Measurements from ENCODE around the gene B3GLCT.

- TF ChIP-seq CTCF (conservative IDR thresholded peaks at IDR 0.05; ENCODE audit: low read depth in 2 of 2) (no peak), EZH2phosphoT487 (IDR thresholded peaks at IDR 0.05; ENCODE audit: unreplicated experiment) (no peak), POLR2AphosphoS5 (IDR thresholded peaks at IDR 0.05; ENCODE audit: low read depth) (no peak), ETS1 (IDR thresholded peaks at IDR 0.05) (no peak), EZH2 (IDR thresholded peaks at IDR 0.05; ENCODE audit: low read depth, unreplicated experiment) (no peak), ZNF114 (CRISPR knock-in tag; IDR thresholded peaks at IDR 0.05) (no peak), REST (IDR thresholded peaks at IDR 0.05; ENCODE audit: unreplicated experiment) (no peak), STAT1 (IDR thresholded peaks at IDR 0.05; ENCODE audit: unreplicated experiment) (no peak), CREB1 (CRISPR knock-in tag; IDR thresholded peaks at IDR 0.05; ENCODE audit: low read depth) (no peak), JUNB (IDR thresholded peaks at IDR 0.05; ENCODE audit: unreplicated experiment) (no peak), ZNF331 (CRISPR knock-in tag; IDR thresholded peaks at IDR 0.05; ENCODE audit: low read depth) (no peak), NANOG (IDR thresholded peaks at IDR 0.05; ENCODE audit: borderline replicate concordance) (no peak)
These were observed 16.8 kb upstream of the B3GLCT start for GRCh38 chr13:31182987-31183386.
